Measurements from ENCODE around the gene MPPED2. TPM values are rescaled to one million over a fixed set of nuclear protein-coding genes. Genes with fewer than 3 reads are reported as not detected.

Gene MPPED2
- total and polyA plus RNA-seq, 2 donors (not counting 3 experiments of a cell fraction or from before 2014, with no cell fraction given) = not detected

- no peak for DNase-seq (ENCODE audit: low read depth, low spot score)
- CTCF ChIA-PET = no interaction called here
- Histone ChIP-seq H4K20me1 (replicated peaks; ENCODE audit: control insufficient read depth, extremely low read depth, insufficient read depth, low read length) (no peaks in the 10 kb centered on the region), H3K4me2 (ENCODE audit: insufficient read depth, low read length) (no peak overlapping the region), H3K9me3 (replicated peaks; ENCODE audit: control insufficient read depth, insufficient read depth, low read length) (no peaks in the 10 kb centered on the region), H3K9ac (replicated peaks; ENCODE audit: extremely low read depth, insufficient read depth, low read length) (no peak overlapping the region), H3K27ac (ENCODE audit: insufficient read depth, low read depth, low read length) (no peak overlapping the region), H3K9me1 (replicated peaks; ENCODE audit: control insufficient read depth, extremely low read depth, insufficient read depth, low read length) (no peaks in the 10 kb centered on the region), H3K36me3 (ENCODE audit: control insufficient read depth in 2 of 2, extremely low read depth in 1 of 2, insufficient read depth in 2 of 2, low read length in 2 of 2) (no peaks in the 10 kb centered on the region), H3K27me3 (ENCODE audit: control insufficient read depth in 2 of 2, insufficient read depth in 2 of 2, low read length in 2 of 2) (no peaks in the 10 kb centered on the region), H3K4me3 (replicated peaks in 1 of 3; ENCODE audit: insufficient read depth in 1 of 3, low read depth in 1 of 3, low read length in 3 of 3) (no peak overlapping the region), H3K79me2 (ENCODE audit: control insufficient read depth, insufficient read depth, low read length) (no peaks in the 10 kb centered on the region), H3K4me1 (ENCODE audit: control insufficient read depth, extremely low read depth, insufficient read depth, low read length) (no peaks in the 10 kb centered on the region), H2AFZ (ENCODE audit: low read depth, low read length) (no peak overlapping the region)
- no peak for FAIRE-seq
- TF ChIP-seq EZH2 (IDR thresholded peaks at IDR 0.05; ENCODE audit: borderline replicate concordance, low read depth, low read length, severe bottlenecking) = no peak
- no peak for TF ChIP-seq CTCF (IDR thresholded peaks at IDR 0.05; ENCODE audit: extremely low read depth in 1 of 2, insufficient read depth in 1 of 2, low read depth in 1 of 2, low read length in 2 of 2)
- TF ChIP-seq FOS (IDR thresholded peaks at IDR 0.05; ENCODE audit: borderline replicate concordance, insufficient read depth, low read length) = no peak
- no peak for TF ChIP-seq MYC (IDR thresholded peaks at IDR 0.05; ENCODE audit: low read depth, low read length)
- TF ChIP-seq GATA2 (IDR thresholded peaks at IDR 0.05; ENCODE audit: insufficient read depth, insufficient read length, low read depth, low read length) = no peak
- no peak for TF ChIP-seq POLR2AphosphoS5 (IDR thresholded peaks at IDR 0.05; ENCODE audit: insufficient read depth, low read depth, low read length)
- no peak for TF ChIP-seq POLR2A (IDR thresholded peaks at IDR 0.05; ENCODE audit: low read depth, low read length)
- no peak for TF ChIP-seq MAX (IDR thresholded peaks at IDR 0.05; ENCODE audit: insufficient read depth, insufficient read length)
- TF ChIP-seq JUN (IDR thresholded peaks at IDR 0.05; ENCODE audit: borderline replicate concordance, insufficient read depth, insufficient read length, low read depth) = no peak
- intact Hi-C loops (cut with micrococcal nuclease) = no loop called here
- POLR2A ChIA-PET = no interaction called here
- dilution Hi-C loops (cut with MboI; ENCODE audit: extremely low pct_ligation_motif_present, low sequenced_read_pairs) = no loop called here
- no TSS peak for BruUV-seq (replicated peaks)
These were observed 75.4 kb downstream of the MPPED2 start for GRCh38 chr11:30510750-30511149.
